Progenitor cell of endocrine pancreas (in vitro differentiated cells): ENCODE data around the gene SERPINA1. TPM values are rescaled to one million over a fixed set of nuclear protein-coding genes. Genes with fewer than 3 reads are reported as not detected.
"Not testable (repeated sequence)": the region's sequence is repeated elsewhere in the genome, so short reads cannot be mapped to it uniquely, and the experiment has no call there.

Source experiments
- DNase-seq: peaks from one replicate; pipeline ENCODE4 v3.0.0; 2021; ENCODE audit warnings: low spot score; ENCODE audit not compliant: unreplicated experiment
- H3K27ac Mint-ChIP-seq: 2 replicates; pipeline ENCODE4 v1.8.0; 2021; ENCODE audit warnings: mild to moderate bottlenecking, moderate library complexity, mixed read lengths
- H3K27me3 Mint-ChIP-seq: 2 replicates; pipeline ENCODE4 v1.8.0; 2021; ENCODE audit warnings: mixed read lengths
- H3K36me3 Mint-ChIP-seq: 2 replicates; pipeline ENCODE4 v1.8.0; 2022; ENCODE audit warnings: mixed read lengths; ENCODE audit not compliant: insufficient read depth
- H3K4me1 Mint-ChIP-seq: 2 replicates; pipeline ENCODE4 v1.8.0; 2021; ENCODE audit warnings: low read depth, mixed read lengths
- H3K4me3 Mint-ChIP-seq: 2 replicates; pipeline ENCODE4 v1.8.0; 2021; ENCODE audit warnings: low read depth, mild to moderate bottlenecking, moderate library complexity, mixed read lengths
- H3K9me3 Mint-ChIP-seq: 2 replicates; pipeline ENCODE4 v1.8.0; 2021; ENCODE audit warnings: low read depth, mixed read lengths
- CTCF ChIP-seq: fragments of 200-600 bp; sonication (generic); IDR thresholded peaks from one replicate; pipeline ENCODE4 v1.5.0; 2021; ENCODE audit warnings: antibody characterized with exemption, mild to moderate bottlenecking; ENCODE audit not compliant: unreplicated experiment
- total RNA-seq: library from RNA; stranded (reverse); gene quantifications from 2 replicates; pipeline ENCODE4 v1.2.1, GENCODE V29; 2021

SERPINA1 gene
- total RNA-seq, 1 donor from 2014 or later = 411 TPM

- no peak for DNase-seq
- TF ChIP-seq CTCF = peak; percentile 43
- H3K4me3 Mint-ChIP-seq = no peak overlapping the region
- peaks cover 3% of the 10 kb centered on the region for H3K36me3 Mint-ChIP-seq
- peaks cover 12% of the 10 kb centered on the region for H3K4me1 Mint-ChIP-seq
- no peak overlapping the region for H3K27ac Mint-ChIP-seq
- H3K27me3 Mint-ChIP-seq = no peaks in the 10 kb centered on the region
- peaks cover 13% of the 10 kb centered on the region for H3K9me3 Mint-ChIP-seq
Measured at GRCh38 chr14:94355191-94355794, 33.1 kb downstream of the SERPINA1 start.

- Mint-ChIP-seq H3K4me1 (peaks cover 12% of the 10 kb centered on the region), H3K9me3 (peaks cover 13% of the 10 kb centered on the region), H3K27me3 (no peaks in the 10 kb centered on the region), H3K4me3 (no peak overlapping the region), H3K27ac (no peak overlapping the region), H3K36me3 (peaks cover 3% of the 10 kb centered on the region)
- DNase-seq = no peak
- TF ChIP-seq CTCF = no peak
Measured at GRCh38 chr14:94354638-94355185, 33.7 kb downstream of the SERPINA1 start.

GRCh38 chr14:94354190-94354589 lies 34.2 kb downstream of the SERPINA1 start:
- H3K27me3 Mint-ChIP-seq, H3K27ac Mint-ChIP-seq, DNase-seq, H3K4me3 Mint-ChIP-seq, H3K36me3 Mint-ChIP-seq: not testable (repeated sequence)
- H3K4me1 Mint-ChIP-seq = peaks cover 12% of the 10 kb centered on the region
- H3K9me3 Mint-ChIP-seq = peaks cover 13% of the 10 kb centered on the region

- peaks cover 3% of the 10 kb centered on the region for H3K36me3 Mint-ChIP-seq
- DNase-seq = no peak
- TF ChIP-seq CTCF = no peak
- H3K4me1 Mint-ChIP-seq = no peaks in the 10 kb centered on the region
- H3K27ac Mint-ChIP-seq = no peak overlapping the region
- H3K9me3 Mint-ChIP-seq = peaks cover 13% of the 10 kb centered on the region
- no peaks in the 10 kb centered on the region for H3K27me3 Mint-ChIP-seq
- no peak overlapping the region for H3K4me3 Mint-ChIP-seq
Measured at GRCh38 chr14:94349276-94349675, 39.1 kb downstream of the SERPINA1 start.

GRCh38 chr14:94348836-94349235 lies 39.6 kb downstream of the SERPINA1 start:
- no peak for DNase-seq
- TF ChIP-seq CTCF = no peak
- no peak overlapping the region for H3K4me3 Mint-ChIP-seq
- H3K27ac Mint-ChIP-seq = no peak overlapping the region
- no peaks in the 10 kb centered on the region for H3K27me3 Mint-ChIP-seq
- peaks cover 13% of the 10 kb centered on the region for H3K9me3 Mint-ChIP-seq
- peaks cover 3% of the 10 kb centered on the region for H3K36me3 Mint-ChIP-seq
- H3K4me1 Mint-ChIP-seq = no peaks in the 10 kb centered on the region

GRCh38 chr14:94346841-94347240 lies 41.6 kb downstream of the SERPINA1 start:
- Mint-ChIP-seq H3K4me3 (no peak overlapping the region), H3K36me3 (no peaks in the 10 kb centered on the region), H3K9me3 (peaks cover 2% of the 10 kb centered on the region), H3K4me1 (no peaks in the 10 kb centered on the region), H3K27ac (no peak overlapping the region), H3K27me3 (peaks cover 9% of the 10 kb centered on the region)
- TF ChIP-seq CTCF = no peak
- DNase-seq = no peak

GRCh38 chr14:94346065-94346786 lies 42.2 kb downstream of the SERPINA1 start:
- peaks cover 12% of the 10 kb centered on the region for H3K27me3 Mint-ChIP-seq
- not testable (repeated sequence) for H3K27ac Mint-ChIP-seq, H3K4me1 Mint-ChIP-seq, H3K36me3 Mint-ChIP-seq, H3K4me3 Mint-ChIP-seq, H3K9me3 Mint-ChIP-seq, DNase-seq
